WTC11 (cell line): ENCODE results near the gene GTPBP6. TPM values are rescaled to one million over a fixed set of nuclear protein-coding genes. Genes with fewer than 3 reads are reported as not detected.

ENCODE experiments used
- ATAC-seq: fragments of 200-7000 bp; cut with Tn5 transposase; 2 replicates; pipeline ENCODE4 v1.10.0; 2021; ENCODE audit warnings: mild to moderate bottlenecking, moderate library complexity
- CTCF ChIA-PET: fragments of 300-600 bp; sonication (Branson Sonifier 250); formaldehyde crosslinking; loops from one replicate; lab custom pipeline; 2021; ENCODE audit warnings: antibody characterized with exemption; lab: Charles Lee
- POLR2A ChIA-PET: fragments of 350-600 bp; sonication (Branson Sonifier 250); formaldehyde crosslinking; loops from one replicate; lab custom pipeline; 2021; ENCODE audit warnings: antibody characterized with exemption; lab: Charles Lee
- DNase-seq: peaks from one replicate; pipeline ENCODE4 v3.0.0; 2021; ENCODE audit warnings: low spot score
- H3K27ac Mint-ChIP-seq: 2 replicates; pipeline ENCODE4 v1.8.0; 2021; ENCODE audit warnings: mixed read lengths
- H3K27me3 Mint-ChIP-seq: 2 replicates; pipeline ENCODE4 v1.8.0; 2021; ENCODE audit warnings: low read depth, mild to moderate bottlenecking, moderate library complexity, mixed read lengths
- H3K36me3 Mint-ChIP-seq: 2 replicates; pipeline ENCODE4 v1.8.0; 2021; ENCODE audit warnings: mixed read lengths
- H3K4me1 Mint-ChIP-seq: 2 replicates; pipeline ENCODE4 v1.8.0; 2022; ENCODE audit warnings: mixed read lengths
- H3K4me3 Mint-ChIP-seq: 2 replicates; pipeline ENCODE4 v1.8.0; 2021; ENCODE audit warnings: mild to moderate bottlenecking, moderate library complexity, mixed read lengths
- H3K9me3 Mint-ChIP-seq: 2 replicates; pipeline ENCODE4 v1.8.0; 2021; ENCODE audit warnings: mixed read lengths
- ATF2 ChIP-seq: sonication (generic); formaldehyde crosslinking; IDR thresholded peaks from 2 replicates; pipeline ENCODE4 v1.8.1; 2022; ENCODE audit warnings: low read depth, missing genetic modification reagents, borderline replicate concordance
- ATF6 ChIP-seq: sonication (generic); formaldehyde crosslinking; IDR thresholded peaks from 2 replicates; pipeline ENCODE4 v1.8.1; 2023; ENCODE audit warnings: mild to moderate bottlenecking, missing genetic modification reagents
- CREB1 ChIP-seq: sonication (generic); formaldehyde crosslinking; IDR thresholded peaks from 2 replicates; pipeline ENCODE4 v1.8.0; 2023; ENCODE audit warnings: mild to moderate bottlenecking, missing genetic modification reagents
- FOXJ3 ChIP-seq: sonication (generic); formaldehyde crosslinking; IDR thresholded peaks from 2 replicates; pipeline ENCODE4 v1.9.0; 2021; ENCODE audit warnings: missing genetic modification reagents, mild to moderate bottlenecking, borderline replicate concordance
- GABPB1 ChIP-seq: sonication (generic); formaldehyde crosslinking; IDR thresholded peaks from 2 replicates; pipeline ENCODE4 v1.8.1; 2023; ENCODE audit warnings: mild to moderate bottlenecking, missing genetic modification reagents
- GTF2I ChIP-seq: fragments of 250-450 bp; sonication (Bioruptor Pico); conservative IDR thresholded peaks from 2 replicates; pipeline ENCODE4 v1.4.0; 2021; ENCODE audit warnings: mild to moderate bottlenecking
- HMGXB4 ChIP-seq: sonication (generic); formaldehyde crosslinking; IDR thresholded peaks from 2 replicates; pipeline ENCODE4 v1.8.1; 2023; ENCODE audit warnings: mild to moderate bottlenecking, moderate library complexity, missing genetic modification reagents
- JAZF1 ChIP-seq: fragments of 250-450 bp; sonication (Bioruptor Pico); IDR thresholded peaks from 2 replicates; pipeline ENCODE4 v1.9.0; 2021; ENCODE audit warnings: moderate library complexity, mild to moderate bottlenecking, inconsistent platforms
- KAT7 ChIP-seq: sonication (generic); formaldehyde crosslinking; IDR thresholded peaks from 2 replicates; pipeline ENCODE4 v1.8.1; 2023; ENCODE audit warnings: missing genetic modification reagents, mild to moderate bottlenecking, borderline replicate concordance
- NFYB ChIP-seq: sonication (generic); formaldehyde crosslinking; conservative IDR thresholded peaks from 2 replicates; pipeline ENCODE4 v1.8.0; 2022; ENCODE audit warnings: low read depth, missing genetic modification reagents
- PRDM15 ChIP-seq: sonication (generic); formaldehyde crosslinking; IDR thresholded peaks from 2 replicates; pipeline ENCODE4 v1.8.0; 2022; ENCODE audit warnings: missing genetic modification reagents
- SOX15 ChIP-seq: fragments of 250-450 bp; sonication (Bioruptor Pico); IDR thresholded peaks from 2 replicates; pipeline ENCODE4 v1.9.0; 2021; ENCODE audit warnings: mild to moderate bottlenecking
- STAT6 ChIP-seq: sonication (generic); formaldehyde crosslinking; conservative IDR thresholded peaks from 2 replicates; pipeline ENCODE4 v1.8.1; 2023; ENCODE audit warnings: mild to moderate bottlenecking, low read depth, missing genetic modification reagents, moderate library complexity
- ZBTB43 ChIP-seq: sonication (generic); formaldehyde crosslinking; IDR thresholded peaks from 2 replicates; pipeline ENCODE4 v1.8.1; 2023; ENCODE audit warnings: mild to moderate bottlenecking, missing genetic modification reagents
- ZMAT4 ChIP-seq: fragments of 250-450 bp; sonication (Bioruptor Pico); IDR thresholded peaks from 2 replicates; pipeline ENCODE4 v1.9.0; 2021; ENCODE audit warnings: mild to moderate bottlenecking
- ZNF219 ChIP-seq: sonication (generic); formaldehyde crosslinking; IDR thresholded peaks from 2 replicates; pipeline ENCODE4 v1.8.0; 2023; ENCODE audit warnings: missing genetic modification reagents, mild to moderate bottlenecking, borderline replicate concordance
- ZNF263 ChIP-seq: sonication (generic); formaldehyde crosslinking; IDR thresholded peaks from 2 replicates; pipeline ENCODE4 v1.8.1; 2022; ENCODE audit warnings: low read depth, mild to moderate bottlenecking, moderate library complexity, missing genetic modification reagents
- ZNF396 ChIP-seq: fragments of 250-450 bp; sonication (Bioruptor Pico); IDR thresholded peaks from 2 replicates; pipeline ENCODE4 v1.8.0; 2021; ENCODE audit warnings: mild to moderate bottlenecking, moderate library complexity, borderline replicate concordance
- ZNF423 ChIP-seq: fragments of 250-450 bp; sonication (Bioruptor Pico); IDR thresholded peaks from 2 replicates; pipeline ENCODE4 v2.1.2; 2022; ENCODE audit warnings: mild to moderate bottlenecking, moderate library complexity
- ZNF671 ChIP-seq: fragments of 250-450 bp; sonication (Bioruptor Pico); IDR thresholded peaks from 2 replicates; pipeline ENCODE4 v1.8.0; 2021; ENCODE audit warnings: mild to moderate bottlenecking
- total RNA-seq: library from RNA; stranded (reverse); gene quantifications from 3 replicates; pipeline ENCODE4 v1.2.3, GENCODE V29; 2021

GTPBP6 gene
- total RNA-seq, 1 experiment from 2014 or later = 63.9 TPM

- peaks cover 25% of the 10 kb centered on the region for H3K36me3 Mint-ChIP-seq
- H3K27ac Mint-ChIP-seq = no peak overlapping the region
- H3K9me3 Mint-ChIP-seq = no peaks in the 10 kb centered on the region
- DNase-seq (no peak), ATAC-seq (no peak)
- no peak overlapping the region for H3K4me3 Mint-ChIP-seq
- H3K4me1 Mint-ChIP-seq = no peaks in the 10 kb centered on the region
- POLR2A ChIA-PET = no interaction called here
- H3K27me3 Mint-ChIP-seq = 0 out of 2 replicates have a peak, but pooled peaks cover 3% of the 10 kb centered on the region
- CTCF ChIA-PET = no interaction called here
- TF ChIP-seq ZNF396 (CRISPR knock-in tag) (no peak), ZNF423 (CRISPR knock-in tag) (no peak), ATF6 (no peak), JAZF1 (CRISPR knock-in tag) (no peak), GTF2I (CRISPR knock-in tag) (no peak), KAT7 (CRISPR knock-in tag) (no peak), GABPB1 (no peak), ATF2 (CRISPR knock-in tag) (no peak), STAT6 (CRISPR knock-in tag) (no peak), ZNF671 (CRISPR knock-in tag) (no peak), PRDM15 (CRISPR knock-in tag) (no peak), CREB1 (CRISPR knock-in tag) (no peak)
These were observed 15.8 kb upstream of the GTPBP6 start for GRCh38 chrX:334331-334891.

- H3K36me3 Mint-ChIP-seq = peaks cover 23% of the 10 kb centered on the region
- no peak overlapping the region for H3K27ac Mint-ChIP-seq
- H3K9me3 Mint-ChIP-seq = no peaks in the 10 kb centered on the region
- ChIA-PET POLR2A (no interaction called here), CTCF (no interaction called here)
- DNase-seq = no peak
- H3K27me3 Mint-ChIP-seq = 0 out of 2 replicates have a peak, but pooled peaks cover 3% of the 10 kb centered on the region
- ATAC-seq = no peak
- no peak overlapping the region for H3K4me3 Mint-ChIP-seq
- H3K4me1 Mint-ChIP-seq = no peaks in the 10 kb centered on the region
- TF ChIP-seq CREB1 (CRISPR knock-in tag) (no peak), HMGXB4 (CRISPR knock-in tag) (no peak), FOXJ3 (CRISPR knock-in tag) (no peak), ZMAT4 (CRISPR knock-in tag) (no peak), ZNF219 (CRISPR knock-in tag) (no peak), ZBTB43 (CRISPR knock-in tag) (no peak), NFYB (CRISPR knock-in tag) (no peak), ZNF263 (CRISPR knock-in tag) (no peak), SOX15 (CRISPR knock-in tag) (no peak)
These were observed 15.2 kb upstream of the GTPBP6 start for GRCh38 chrX:333611-334311.
